B cell (primary cell): ENCODE results near the gene ZBTB16. TPM values are rescaled to one million over a fixed set of nuclear protein-coding genes. Genes with fewer than 3 reads are reported as not detected.

Experiments
- ATAC-seq: fragments of 200-7000 bp; cut with Tn5 transposase; one replicate; pipeline ENCODE4 v1.10.0; 2021; ENCODE audit warnings: low read depth, mild to moderate bottlenecking, moderate number of reproducible peaks, moderate library complexity
- CTCF ChIA-PET: fragments of 350-600 bp; sonication (Branson Sonifier 250); formaldehyde crosslinking; loops from one replicate; lab custom pipeline; 2021; ENCODE audit warnings: antibody characterized with exemption, inconsistent platforms; lab: Charles Lee
- POLR2A ChIA-PET: fragments of 350-600 bp; sonication (Branson Sonifier 250); formaldehyde crosslinking; loops from one replicate; lab custom pipeline; 2021; ENCODE audit warnings: antibody characterized with exemption; lab: Charles Lee
- DNase-seq: peaks from one replicate; pipeline ENCODE4 v3.0.0; 2013
- H2AFZ ChIP-seq: 2 replicates; pipeline ENCODE4 v1.6.1; 2012; ENCODE audit warnings: mild to moderate bottlenecking, low read depth, low read length; ENCODE audit not compliant: insufficient read depth, poor library complexity, severe bottlenecking
- H3K27ac ChIP-seq, 2 donors: 1 replicate in 1 of 2; 2 replicates in 1 of 2; pipeline ENCODE4 v1.5.1; 2012 to 2013; ENCODE audit warnings: low read length in 2 of 2, mild to moderate bottlenecking in 2 of 2, moderate library complexity in 1 of 2
- H3K27me3 ChIP-seq, 4 experiments: fragments of 200-600 bp in 1 of 4; sonication (generic) in 1 of 4; replicated peaks in 1 of 4; 1 replicate in 2 of 4; 2 replicates in 2 of 4; pipeline versions ENCODE4 v1.6.1 to v1.7.0; 2013 to 2016; ENCODE audit warnings: low read length in 3 of 4, mild to moderate bottlenecking in 2 of 4, mixed read lengths in 1 of 4, moderate library complexity in 1 of 4; ENCODE audit not compliant: insufficient read depth in 4 of 4, control insufficient read depth in 3 of 4; ENCODE audit errors: control extremely low read depth in 1 of 4
- H3K36me3 ChIP-seq, 2 experiments: replicated peaks in 1 of 2; 1 replicate in 1 of 2; 2 replicates in 1 of 2; pipeline versions ENCODE4 v1.6.1 to v1.7.1; 2013; ENCODE audit warnings: low read length in 1 of 2; ENCODE audit not compliant: insufficient read depth in 2 of 2, control insufficient read depth in 1 of 2; ENCODE audit errors: control extremely low read depth in 1 of 2, extremely low read depth in 1 of 2
- H3K4me1 ChIP-seq, 2 donors: fragments of 200-600 bp in 1 of 2; sonication (generic) in 1 of 2; 1 replicate in 1 of 2; 2 replicates in 1 of 2; pipeline versions ENCODE4 v1.5.1 to v1.6.1; 2013 to 2017; ENCODE audit warnings: low read length in 2 of 2; ENCODE audit not compliant: control insufficient read depth in 2 of 2, insufficient read depth in 2 of 2
- H3K4me2 ChIP-seq: replicated peaks from 2 replicates; pipeline ENCODE3; 2012; ENCODE audit warnings: mild to moderate bottlenecking, low read depth, low read length; ENCODE audit not compliant: poor library complexity, severe bottlenecking
- H3K4me3 ChIP-seq, 5 experiments: fragments of 200-600 bp in 1 of 5; sonication (generic) in 1 of 5; 1 replicate in 3 of 5; 2 replicates in 2 of 5; pipeline versions ENCODE4 v1.5.1 to v1.7.0; 2011 to 2016; ENCODE audit warnings: low read length in 4 of 5, mild to moderate bottlenecking in 4 of 5, low read depth in 2 of 5, control low read depth in 1 of 5, moderate library complexity in 1 of 5; ENCODE audit not compliant: insufficient read depth in 1 of 5; ENCODE audit errors: control extremely low read depth in 1 of 5, extremely low read depth in 1 of 5
- H3K79me2 ChIP-seq: fragments of 200-600 bp; sonication (generic); one replicate; pipeline ENCODE4 v1.6.0; 2016; ENCODE audit warnings: low read length; ENCODE audit not compliant: control insufficient read depth, insufficient read depth
- H3K9ac ChIP-seq: fragments of 200-600 bp; sonication (generic); 2 replicates; pipeline ENCODE4 v1.6.1; 2017; ENCODE audit warnings: mild to moderate bottlenecking, low read length, moderate library complexity
- H3K9me3 ChIP-seq, 3 donors: one replicate each; pipeline versions ENCODE4 v1.6.1 to v1.7.1; 2013; ENCODE audit warnings: low read length in 2 of 3; ENCODE audit not compliant: control insufficient read depth in 2 of 3, insufficient read depth in 1 of 3; ENCODE audit errors: control extremely low read depth in 1 of 3
- H4K20me1 ChIP-seq: 2 replicates; pipeline ENCODE4 v1.6.0; 2012; ENCODE audit warnings: mild to moderate bottlenecking, low read length; ENCODE audit not compliant: insufficient read depth, control insufficient read depth, poor library complexity, severe bottlenecking
- H3K27ac Mint-ChIP-seq: one replicate; pipeline ENCODE4 v1.8.0; 2021; ENCODE audit warnings: mixed read lengths
- H3K27me3 Mint-ChIP-seq: one replicate; pipeline ENCODE4 v1.8.0; 2021; ENCODE audit warnings: mixed read lengths
- H3K4me1 Mint-ChIP-seq: one replicate; pipeline ENCODE4 v1.8.0; 2021; ENCODE audit warnings: mixed read lengths
- H3K4me3 Mint-ChIP-seq: one replicate; pipeline ENCODE4 v1.8.0; 2021; ENCODE audit warnings: mixed read lengths
- H3K9me3 Mint-ChIP-seq: one replicate; pipeline ENCODE4 v1.8.0; 2022; ENCODE audit warnings: mixed read lengths; ENCODE audit not compliant: insufficient read depth
- CTCF ChIP-seq: fragments of 200-600 bp; IDR thresholded peaks from one replicate; pipeline ENCODE4 v1.8.0; 2022; ENCODE audit warnings: antibody characterized with exemption, mild to moderate bottlenecking
- EZH2 ChIP-seq: IDR thresholded peaks from 2 replicates; pipeline ENCODE4 v1.6.1; 2012; ENCODE audit warnings: borderline replicate concordance, low read depth, mild to moderate bottlenecking, moderate library complexity, low read length; ENCODE audit not compliant: insufficient read depth, poor library complexity, severe bottlenecking
- WGBS: methylation state at CpG from one replicate; pipeline ENCODE4 v1.1.5; 2013; ENCODE audit warnings: missing lambda C conversion rate; ENCODE audit not compliant: insufficient coverage; 5-methylcytosine and 5-hydroxymethylcytosine counted together
- intact Hi-C: fragments of 100-400 bp; cut with micrococcal nuclease; formaldehyde crosslinking; loops from one replicate; pipeline ENCODE4 v1.10.0; 2022
- polyA plus RNA-seq: library from polyadenylated mRNA; depleted of rRNA; stranded (reverse); fragments of >200 nt; gene quantifications from 2 replicates; pipeline ENCODE4 v1.2.3, GENCODE V29; 2012
- total RNA-seq, 2 donors: library from RNA; stranded (reverse); fragments of 120-200 nt in 1 of 2; gene quantifications; 1 replicate in 1 of 2; 2 replicates in 1 of 2; pipeline versions ENCODE4 v1.2.3 to v1.2.4, GENCODE V29; 2013 to 2022

The ZBTB16 gene
- total and polyA plus RNA-seq, 2 donors (not counting 1 experiment from before 2014, with no cell fraction given): 16.0 to 20.6 TPM

- H3K4me1 Mint-ChIP-seq: peaks cover 8% of the 10 kb centered on the region
- H3K9me3 Mint-ChIP-seq: no peaks in the 10 kb centered on the region
- H4K20me1 ChIP-seq: no peaks in the 10 kb centered on the region
- no peak overlapping the region for H3K4me3 ChIP-seq
- no peaks in the 10 kb centered on the region for H3K9me3 ChIP-seq
- no peak overlapping the region for H3K4me3 Mint-ChIP-seq
- TF ChIP-seq CTCF (no peak), EZH2 (no peak)
- H3K79me2 ChIP-seq: no peaks in the 10 kb centered on the region
- POLR2A ChIA-PET: no interaction called here
- H3K27ac Mint-ChIP-seq: no peak overlapping the region
- intact Hi-C loops: no loop called here
- H3K4me1 ChIP-seq: peaks cover 4 to 5% of the 10 kb centered on the region in 2 donors
- peaks cover 19% of the 10 kb centered on the region for H3K27me3 Mint-ChIP-seq
- H3K4me2 ChIP-seq: no peak overlapping the region
- no peak overlapping the region for H3K9ac ChIP-seq
- H3K27ac ChIP-seq: no peak overlapping the region
- H3K27me3 ChIP-seq: no peaks in the 10 kb centered on the region
- ATAC-seq (no peak), DNase-seq (no peak)
- WGBS: 97% methylated on average over 4 of the region's 7 CpGs
- CTCF ChIA-PET: interaction anchor here (1.1 to 1.2 kb wide), 2 partner anchors 9 to 130 kb away, joined by 3 to 4 read pairs; no protein-coding TSS in a partner anchor
- no peak overlapping the region for H2AFZ ChIP-seq
- no peaks in the 10 kb centered on the region for H3K36me3 ChIP-seq
Observed at GRCh38 chr11:114130629-114131277, 71.2 kb downstream of the ZBTB16 start.

GRCh38 chr11:114131461-114131864 is 72.0 kb downstream of the ZBTB16 start:
- intact Hi-C loops: no loop called here
- no peaks in the 10 kb centered on the region for H3K27me3 ChIP-seq

More at GRCh38 chr11:114131461-114131864, 72.0 kb downstream of the ZBTB16 start:
- Histone ChIP-seq H3K79me2 (no peaks in the 10 kb centered on the region), H4K20me1 (no peaks in the 10 kb centered on the region), H3K4me1 (peaks cover 6 to 7% of the 10 kb centered on the region in 2 donors), H3K4me2 (no peak overlapping the region), H2AFZ (no peak overlapping the region), H3K9ac (no peak overlapping the region), H3K4me3 (no peak overlapping the region), H3K9me3 (no peaks in the 10 kb centered on the region), H3K36me3 (no peaks in the 10 kb centered on the region), H3K27ac (no peak overlapping the region)
- Mint-ChIP-seq H3K9me3 (no peaks in the 10 kb centered on the region), H3K27ac (no peak overlapping the region), H3K27me3 (peaks cover 14% of the 10 kb centered on the region), H3K4me3 (no peak overlapping the region), H3K4me1 (peaks cover 14% of the 10 kb centered on the region)
- ChIA-PET CTCF (no interaction called here), POLR2A (no interaction called here)
- 47% methylated on average over 8 of the region's 8 CpGs for WGBS
- TF ChIP-seq EZH2 (no peak), CTCF (no peak)
- DNase-seq (no peak), ATAC-seq (no peak)
